Gastrocnemius medialis (tissue), 4 donors: Measurements from ENCODE around the gene SHANK1. TPM values are rescaled to one million over a fixed set of nuclear protein-coding genes. Genes with fewer than 3 reads are reported as not detected.

Source experiments
- ATAC-seq, 2 donors: fragments of 150-250 bp; one replicate each; pipeline ENCODE4 v1.9.1; 2016
- DNase-seq, 2 donors: peaks; one replicate each; pipeline ENCODE4 v3.0.0-alpha.2; 2019
- H3K27ac ChIP-seq, 4 donors: fragments of 200-600 bp; sonication (generic); 1 replicate in 1 of 4; 2 replicates in 3 of 4; pipeline ENCODE4 v1.5.1; 2016 to 2018; ENCODE audit warnings: mild to moderate bottlenecking in 2 of 4, moderate library complexity in 1 of 4
- H3K27me3 ChIP-seq, 3 donors: fragments of 200-600 bp; sonication (generic) in 2 of 3; 1 replicate in 1 of 3; 2 replicates in 2 of 3; pipeline versions ENCODE4 v1.5.1 to v1.6.0; 2016 to 2019; ENCODE audit warnings: mild to moderate bottlenecking in 1 of 3, moderate library complexity in 1 of 3
- H3K36me3 ChIP-seq, 2 donors: fragments of 200-600 bp; sonication (generic) in 1 of 2; one replicate each; pipeline ENCODE4 v1.5.1; 2017 to 2018
- H3K4me1 ChIP-seq, 2 donors: fragments of 200-600 bp; sonication (generic) in 1 of 2; one replicate each; pipeline ENCODE4 v1.5.1; 2016 to 2017; ENCODE audit warnings: mild to moderate bottlenecking in 2 of 2
- H3K4me3 ChIP-seq, 4 donors: fragments of 200-600 bp; sonication (generic) in 3 of 4; 1 replicate in 1 of 4; 2 replicates in 3 of 4; pipeline ENCODE4 v1.5.1; 2016 to 2019; ENCODE audit warnings: mild to moderate bottlenecking in 2 of 4
- H3K9me3 ChIP-seq, 3 donors: fragments of 200-600 bp; sonication (generic) in 2 of 3; 1 replicate in 1 of 3; 2 replicates in 2 of 3; pipeline ENCODE4 v1.5.1; 2016 to 2019
- POLR2A ChIP-seq, 2 donors: fragments of 450-650 bp; IDR thresholded peaks; one replicate each; pipeline ENCODE4 v1.6.1; 2017; ENCODE audit warnings: antibody characterized with exemption in 2 of 2, mild to moderate bottlenecking in 2 of 2, moderate library complexity in 2 of 2
- in situ Hi-C, 4 donors: fragments of 200-750 bp; cut with MboI; loops; one replicate each; pipeline versions ENCODE4 v1.15.0 to v1.8.0; 2017; ENCODE audit warnings: low sequenced_read_pairs in 4 of 4
- intact Hi-C: fragments of 100-400 bp; cut with DNase I; formaldehyde crosslinking; loops from one replicate; pipeline ENCODE4 v1.15.1; 2023; ENCODE audit warnings: low total_unique reads
- total RNA-seq, 4 donors: library from RNA; depleted of rRNA; stranded (reverse); fragments of >200 nt; gene quantifications; one replicate each; pipeline versions ENCODE4 v1.1.0 to v1.2.3, GENCODE V29; 2016
- TF ChIP-seq, protein P1 (sequence below), 5 experiments: fragments of 450-650 bp in 3 of 5; fragments of 200-600 bp in 2 of 5; sonication (generic) in 2 of 5; IDR thresholded peaks in 4 of 5; conservative IDR thresholded peaks in 1 of 5; 1 replicate in 4 of 5; 2 replicates in 1 of 5; pipeline ENCODE4 v1.5.1; 2016 to 2019; ENCODE audit warnings: antibody characterized with exemption in 5 of 5, mild to moderate bottlenecking in 3 of 5, moderate library complexity in 3 of 5

SHANK1 gene
- total RNA-seq, 4 donors from 2014 or later: 0.68 TPM; not detected in 3

GRCh38 chr19:50668879-50669278 lies 50.7 kb downstream of the SHANK1 start:
- ATAC-seq (no peak), DNase-seq (no peak)
- peaks cover 40 to 56% (median 46%) of the 10 kb centered on the region in 3 donors for H3K27me3 ChIP-seq
- intact Hi-C loops: no loop called here
- H3K4me3 ChIP-seq: no peak overlapping the region
- in situ Hi-C loops: no loop called here
- no peak overlapping the region for H3K27ac ChIP-seq
- TF ChIP-seq, protein P1, sequence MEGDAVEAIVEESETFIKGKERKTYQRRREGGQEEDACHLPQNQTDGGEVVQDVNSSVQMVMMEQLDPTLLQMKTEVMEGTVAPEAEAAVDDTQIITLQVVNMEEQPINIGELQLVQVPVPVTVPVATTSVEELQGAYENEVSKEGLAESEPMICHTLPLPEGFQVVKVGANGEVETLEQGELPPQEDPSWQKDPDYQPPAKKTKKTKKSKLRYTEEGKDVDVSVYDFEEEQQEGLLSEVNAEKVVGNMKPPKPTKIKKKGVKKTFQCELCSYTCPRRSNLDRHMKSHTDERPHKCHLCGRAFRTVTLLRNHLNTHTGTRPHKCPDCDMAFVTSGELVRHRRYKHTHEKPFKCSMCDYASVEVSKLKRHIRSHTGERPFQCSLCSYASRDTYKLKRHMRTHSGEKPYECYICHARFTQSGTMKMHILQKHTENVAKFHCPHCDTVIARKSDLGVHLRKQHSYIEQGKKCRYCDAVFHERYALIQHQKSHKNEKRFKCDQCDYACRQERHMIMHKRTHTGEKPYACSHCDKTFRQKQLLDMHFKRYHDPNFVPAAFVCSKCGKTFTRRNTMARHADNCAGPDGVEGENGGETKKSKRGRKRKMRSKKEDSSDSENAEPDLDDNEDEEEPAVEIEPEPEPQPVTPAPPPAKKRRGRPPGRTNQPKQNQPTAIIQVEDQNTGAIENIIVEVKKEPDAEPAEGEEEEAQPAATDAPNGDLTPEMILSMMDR (IDR thresholded peaks at IDR 0.05 in 4 of 5, conservative IDR thresholded peaks at IDR 0.05 in 1 of 5): no peak
- TF ChIP-seq POLR2A (IDR thresholded peaks at IDR 0.05): no peak
- no peaks in the 10 kb centered on the region for H3K9me3 ChIP-seq
- no peaks in the 10 kb centered on the region for H3K36me3 ChIP-seq
- no peaks in the 10 kb centered on the region for H3K4me1 ChIP-seq

DNA sequence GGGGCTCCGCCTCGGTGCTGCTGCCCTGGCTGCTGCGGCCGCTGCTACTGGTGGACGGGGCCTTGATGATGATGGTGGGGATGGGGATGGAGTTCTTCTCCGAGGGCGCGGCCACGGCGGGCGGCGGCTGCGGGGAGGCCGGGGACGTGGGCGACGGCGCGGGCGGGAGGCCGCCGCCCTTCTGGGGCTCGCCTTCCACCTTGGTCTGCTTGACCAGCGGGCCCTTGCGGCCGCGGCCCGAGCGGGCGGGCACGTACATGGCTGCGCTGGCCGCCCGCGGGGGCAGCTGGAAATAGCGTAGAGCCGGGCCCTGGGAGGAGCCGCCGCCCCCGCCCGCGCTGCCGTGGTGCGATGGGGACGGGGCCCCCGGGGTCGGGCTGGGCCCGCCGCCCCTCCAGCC lies 51.2 kb downstream of the SHANK1 start:
- Histone ChIP-seq H3K4me3 (no peak overlapping the region), H3K27me3 (peaks cover 40 to 53% (median 46%) of the 10 kb centered on the region in 3 donors), H3K9me3 (no peaks in the 10 kb centered on the region), H3K4me1 (no peaks in the 10 kb centered on the region), H3K27ac (no peak overlapping the region), H3K36me3 (no peaks in the 10 kb centered on the region)
- DNase-seq: no peak
- in situ Hi-C loops (no loop called here), intact Hi-C loops (no loop called here)
- no peak for ATAC-seq
- TF ChIP-seq, protein P1 (IDR thresholded peaks at IDR 0.05 in 4 of 5, conservative IDR thresholded peaks at IDR 0.05 in 1 of 5): no peak
- no peak for TF ChIP-seq POLR2A (IDR thresholded peaks at IDR 0.05)

DNA sequence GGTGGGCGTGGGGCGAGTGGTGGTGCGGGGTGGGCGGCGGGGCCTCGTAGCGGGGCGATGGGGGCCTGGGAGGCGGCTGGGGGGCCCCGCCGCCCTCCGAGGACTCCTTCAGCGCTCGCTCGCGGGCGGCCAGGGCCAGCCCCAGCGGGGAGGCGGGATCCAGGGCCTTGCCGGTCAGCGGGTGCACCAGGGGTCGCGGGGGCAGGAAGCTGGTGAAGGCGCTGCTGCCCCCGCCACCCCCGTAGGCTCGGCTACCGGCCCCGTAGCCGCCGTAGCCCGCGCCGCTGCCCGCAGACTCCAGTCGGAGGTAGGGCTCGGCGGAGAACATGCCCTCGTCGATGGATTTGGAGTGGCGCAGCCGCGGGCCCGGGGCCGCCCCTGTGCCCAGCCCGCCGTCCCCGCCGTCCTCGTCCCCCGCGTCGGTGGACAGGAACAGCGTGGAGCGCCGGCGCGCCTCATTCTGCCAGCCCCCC lies 51.8 kb downstream of the SHANK1 start:
- in situ Hi-C loops (no loop called here), intact Hi-C loops (no loop called here)
- Histone ChIP-seq H3K27me3 (peaks cover 40 to 53% (median 46%) of the 10 kb centered on the region in 3 donors), H3K4me3 (no peak overlapping the region), H3K36me3 (no peaks in the 10 kb centered on the region), H3K27ac (no peak overlapping the region), H3K9me3 (no peaks in the 10 kb centered on the region), H3K4me1 (no peaks in the 10 kb centered on the region)
- DNase-seq (no peak), ATAC-seq (no peak)
- TF ChIP-seq, protein P1 (IDR thresholded peaks at IDR 0.05 in 4 of 5, conservative IDR thresholded peaks at IDR 0.05 in 1 of 5): no peak
- no peak for TF ChIP-seq POLR2A (IDR thresholded peaks at IDR 0.05)

- Histone ChIP-seq H3K27me3 (peaks cover 40 to 53% (median 47%) of the 10 kb centered on the region in 3 donors), H3K4me1 (no peaks in the 10 kb centered on the region), H3K36me3 (no peaks in the 10 kb centered on the region), H3K4me3 (no peak overlapping the region), H3K9me3 (no peaks in the 10 kb centered on the region), H3K27ac (no peak overlapping the region)
- DNase-seq: no peak
- in situ Hi-C loops: no loop called here
- TF ChIP-seq, protein P1 (IDR thresholded peaks at IDR 0.05 in 4 of 5, conservative IDR thresholded peaks at IDR 0.05 in 1 of 5): no peak
- no peak for TF ChIP-seq POLR2A (IDR thresholded peaks at IDR 0.05)
- no peak for ATAC-seq
- intact Hi-C loops: no loop called here
Observed at GRCh38 chr19:50667177-50667758, 52.3 kb downstream of the SHANK1 start.
